Mesendoderm (in vitro differentiated cells): ENCODE measurements around the gene MYL12B. TPM values are rescaled to one million over a fixed set of nuclear protein-coding genes. Genes with fewer than 3 reads are reported as not detected.

Source experiments
- DNase-seq: peaks from one replicate; pipeline ENCODE4 v3.0.0; 2013
- H2AK5ac ChIP-seq: 2 replicates; pipeline ENCODE4 v1.6.1; 2013; ENCODE audit warnings: low read length, inconsistent platforms
- H2BK120ac ChIP-seq: 2 replicates; pipeline ENCODE4 v1.6.1; 2013; ENCODE audit warnings: low read depth, mild to moderate bottlenecking, low read length, moderate library complexity, mixed read lengths
- H2BK15ac ChIP-seq: replicated peaks from 2 replicates; pipeline ENCODE4 v1.6.1; 2013; ENCODE audit warnings: low read depth, mild to moderate bottlenecking, moderate library complexity
- H2BK5ac ChIP-seq: 2 replicates; pipeline ENCODE4 v1.6.1; 2013; ENCODE audit warnings: low read length, inconsistent platforms
- H3K18ac ChIP-seq: 2 replicates; pipeline ENCODE4 v1.6.1; 2013; ENCODE audit warnings: mild to moderate bottlenecking, low read length, mixed read lengths
- H3K23ac ChIP-seq: one replicate; pipeline ENCODE4 v1.6.1; 2013; ENCODE audit warnings: low read length
- H3K27ac ChIP-seq: 2 replicates; pipeline ENCODE4 v1.5.1; 2013; ENCODE audit warnings: low read depth, mild to moderate bottlenecking, inconsistent platforms, low read length, moderate library complexity
- H3K27me3 ChIP-seq: 2 replicates; pipeline ENCODE4 v1.6.1; 2013; ENCODE audit warnings: low read length, control low read depth, mild to moderate bottlenecking, inconsistent platforms; ENCODE audit not compliant: insufficient read depth, poor library complexity
- H3K36me3 ChIP-seq: 2 replicates; pipeline ENCODE4 v1.6.1; 2013; ENCODE audit warnings: low read length, inconsistent platforms; ENCODE audit not compliant: control insufficient read depth, insufficient read depth
- H3K4ac ChIP-seq: one replicate; pipeline ENCODE4 v1.6.1; 2013; ENCODE audit warnings: low read depth, mild to moderate bottlenecking, low read length, moderate library complexity
- H3K4me1 ChIP-seq: 2 replicates; pipeline ENCODE4 v1.6.1; 2013; ENCODE audit warnings: low read depth, low read length, inconsistent platforms; ENCODE audit not compliant: control insufficient read depth
- H3K4me2 ChIP-seq: 2 replicates; pipeline ENCODE4 v1.6.1; 2013; ENCODE audit warnings: low read length
- H3K4me3 ChIP-seq: 2 replicates; pipeline ENCODE4 v1.5.1; 2013; ENCODE audit warnings: mild to moderate bottlenecking, low read length
- H3K56ac ChIP-seq: one replicate; pipeline ENCODE4 v1.6.1; 2013; ENCODE audit warnings: low read length
- H3K79me1 ChIP-seq: 2 replicates; pipeline ENCODE4 v1.6.1; 2013; ENCODE audit warnings: low read length, inconsistent platforms
- H3K79me2 ChIP-seq: 2 replicates; pipeline ENCODE4 v1.6.1; 2013; ENCODE audit warnings: mild to moderate bottlenecking, low read length; ENCODE audit not compliant: control insufficient read depth, insufficient read depth
- H3K9ac ChIP-seq: 2 replicates; pipeline ENCODE4 v1.6.1; 2013; ENCODE audit warnings: low read length, inconsistent platforms
- H4K5ac ChIP-seq: one replicate; pipeline ENCODE4 v1.6.1; 2013; ENCODE audit warnings: low read length
- H4K8ac ChIP-seq: one replicate; pipeline ENCODE4 v1.6.1; 2013; ENCODE audit warnings: low read depth, mild to moderate bottlenecking, control low read depth, low read length, moderate library complexity
- WGBS: extraction: QIAGEN DNeasy Blood & Tissue Kit; methylation state at CpG from one replicate; pipeline ENCODE4 v1.1.7; 2013; ENCODE audit warnings: low lambda C conversion rate, missing lambda C conversion rate; ENCODE audit not compliant: insufficient coverage; ENCODE audit errors: extremely low coverage; 5-methylcytosine and 5-hydroxymethylcytosine counted together
- polyA plus RNA-seq, 2 experiments: library from polyadenylated mRNA; stranded (reverse); fragments of 200-250 nt; gene quantifications; one replicate each; pipeline ENCODE4 v1.2.3, GENCODE V29; 2013

The MYL12B gene
- polyA plus RNA-seq (2013, experiment 1 of 2), result 268 TPM
- 263 TPM for polyA plus RNA-seq (2013, experiment 2 of 2)

DNA sequence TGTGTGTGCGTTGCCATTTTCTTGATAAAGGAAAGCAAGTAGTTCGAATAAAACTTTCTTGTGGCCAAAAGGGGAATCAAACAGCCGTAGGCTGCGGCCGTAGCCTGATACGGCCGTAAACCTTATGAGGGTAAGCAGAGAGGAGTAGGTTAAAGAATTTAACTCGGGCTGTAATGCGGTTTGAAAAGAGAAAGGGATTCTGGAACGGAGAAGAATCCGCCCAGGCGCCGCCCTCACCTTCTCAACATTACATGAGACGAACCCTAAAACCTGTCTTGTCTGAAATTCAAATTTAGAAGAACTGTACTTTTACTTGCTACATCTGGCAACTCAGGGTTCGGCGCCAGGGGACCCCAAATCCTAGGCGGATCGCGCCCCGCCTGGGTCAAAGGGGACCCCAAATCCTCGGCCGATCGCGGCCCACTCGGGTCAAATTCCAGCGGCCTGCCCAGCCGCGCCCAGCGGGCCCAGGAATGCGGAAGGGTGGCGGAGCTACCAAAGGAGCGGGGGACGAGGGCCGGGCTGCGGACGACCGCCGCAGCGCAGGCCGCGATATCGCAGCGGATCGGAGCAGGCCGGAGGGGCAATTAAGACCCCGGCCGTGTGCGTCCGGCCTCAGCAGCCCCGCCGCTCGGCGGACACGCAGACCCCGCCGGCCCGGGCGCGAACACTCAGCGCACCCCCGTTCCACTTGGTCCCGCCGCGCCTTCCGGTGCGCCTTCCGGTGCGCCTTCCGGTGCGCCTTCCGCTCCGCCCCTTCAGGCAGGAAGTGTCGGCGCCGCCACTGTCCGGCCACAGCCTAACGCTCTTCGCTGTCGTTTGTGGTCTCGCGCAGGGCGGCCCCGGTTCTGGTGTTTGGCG, at the start of gene MYL12B:
TSS of gene MYL12B (plus strand) at position 761 of the 861 bp plus-strand sequence. CDS start 10,766 bp downstream, outside the sequence.
- peak within 1 kb of the TSS; percentile 90 for H3K23ac ChIP-seq
- peak; percentile 90 for DNase-seq
- H3K36me3 ChIP-seq, result no peaks in the 10 kb centered on the region
- H4K8ac ChIP-seq, result no peak within 1 kb of the TSS
- H3K4ac ChIP-seq, result peak within 1 kb of the TSS; percentile 94
- H3K27ac ChIP-seq, result peak within 1 kb of the TSS; percentile 95
- H3K4me1 ChIP-seq, result peaks cover 11% of the 10 kb centered on the region
- H3K27me3 ChIP-seq, result no peaks in the 10 kb centered on the region
- H3K56ac ChIP-seq, result peak within 1 kb of the TSS; percentile 96
- peak within 1 kb of the TSS; percentile 94 for H3K9ac ChIP-seq
- peaks cover 2% of the 10 kb centered on the region for H3K79me1 ChIP-seq
- H2BK120ac ChIP-seq, result peak within 1 kb of the TSS; percentile 95
- H4K5ac ChIP-seq, result peak within 1 kb of the TSS; percentile 26
- peak within 1 kb of the TSS; percentile 84 for H3K4me2 ChIP-seq
- peak within 1 kb of the TSS; percentile 79 for H2BK5ac ChIP-seq
- H2BK15ac ChIP-seq, result no peak within 1 kb of the TSS
- no CpG with 5 or more reads among the region's 84 CpGs for WGBS
- H3K18ac ChIP-seq, result peak within 1 kb of the TSS; percentile 88
- no peak within 1 kb of the TSS for H2AK5ac ChIP-seq
- peak within 1 kb of the TSS; percentile 83 for H3K4me3 ChIP-seq
- H3K79me2 ChIP-seq, result peaks cover 41% of the 10 kb centered on the region

DNA sequence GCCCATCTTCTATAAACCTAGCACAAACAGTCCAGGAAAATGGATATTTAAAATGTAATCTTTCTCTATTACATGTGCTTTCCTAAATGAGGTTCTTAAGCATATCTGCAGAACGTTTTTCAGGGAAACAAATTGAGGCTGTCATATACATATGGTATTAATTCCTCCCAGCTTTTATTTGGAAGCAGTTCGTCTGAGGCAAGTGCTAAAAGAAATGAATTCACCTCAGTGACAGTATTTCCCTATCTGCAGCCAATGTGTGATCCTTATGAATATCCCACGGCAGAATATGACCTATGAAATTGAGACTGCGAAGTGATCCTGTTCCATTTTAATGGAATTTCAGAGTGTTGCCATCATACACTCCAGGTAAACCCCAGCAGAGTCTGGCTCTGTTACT, 49.3 kb upstream of the MYL12B start:
- Histone ChIP-seq H2AK5ac (no peak overlapping the region), H3K79me2 (no peaks in the 10 kb centered on the region), H3K56ac (no peak overlapping the region), H3K36me3 (no peaks in the 10 kb centered on the region), H4K8ac (no peak overlapping the region), H3K27me3 (no peaks in the 10 kb centered on the region), H2BK120ac (no peak overlapping the region), H3K18ac (no peak overlapping the region), H3K27ac (no peak overlapping the region), H3K4ac (no peak overlapping the region), H3K4me3 (no peak overlapping the region), H3K4me1 (no peaks in the 10 kb centered on the region), H2BK15ac (no peak overlapping the region), H3K79me1 (no peaks in the 10 kb centered on the region), H4K5ac (no peak overlapping the region), H3K23ac (no peak overlapping the region), H2BK5ac (no peak overlapping the region), H3K4me2 (no peak overlapping the region), H3K9ac (no peak overlapping the region)
- no peak for DNase-seq
- WGBS, result no CpG with 5 or more reads among the region's 4 CpGs

DNA sequence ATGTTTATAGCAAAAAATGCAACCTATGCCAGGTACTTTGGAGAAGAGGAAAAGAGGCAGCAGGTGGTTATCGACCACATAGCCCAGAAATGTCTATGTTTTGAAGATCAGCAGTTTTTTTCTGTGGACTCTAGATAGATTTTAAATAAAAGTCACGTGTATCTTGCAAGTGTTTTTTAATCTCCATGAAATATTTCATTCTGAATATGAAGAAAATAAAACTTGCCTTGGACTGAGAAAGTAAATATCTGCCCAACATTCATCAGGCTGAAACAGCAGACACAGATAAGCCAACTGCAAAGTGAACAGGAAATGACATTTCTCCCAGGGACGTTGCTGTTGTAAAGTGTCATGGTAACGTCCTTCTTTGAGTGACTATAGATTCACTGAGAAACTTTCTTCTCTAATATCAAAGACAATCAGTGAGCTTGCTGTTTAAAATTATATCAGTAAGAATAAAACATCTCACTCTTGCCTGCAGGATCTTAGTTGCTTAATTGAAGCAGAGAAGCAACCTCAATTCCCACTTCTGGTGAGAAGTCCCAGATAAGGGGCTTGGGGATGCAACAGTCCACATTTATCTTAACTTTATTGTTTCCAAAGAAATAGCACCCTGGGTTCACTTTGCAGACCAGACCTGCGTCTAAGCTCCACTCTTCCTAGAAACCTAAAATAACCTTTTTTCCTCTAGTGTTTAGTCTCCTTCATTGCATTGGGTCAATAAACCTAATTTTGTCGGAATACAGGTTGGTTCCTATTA, 48.5 kb upstream of the MYL12B start:
- Histone ChIP-seq H3K36me3 (no peaks in the 10 kb centered on the region), H3K4me2 (no peak overlapping the region), H3K27ac (no peak overlapping the region), H2BK120ac (no peak overlapping the region), H2BK15ac (no peak overlapping the region), H2AK5ac (no peak overlapping the region), H3K56ac (no peak overlapping the region), H3K4me1 (no peaks in the 10 kb centered on the region), H3K79me1 (no peaks in the 10 kb centered on the region), H3K23ac (no peak overlapping the region), H3K27me3 (no peaks in the 10 kb centered on the region), H4K8ac (no peak overlapping the region), H2BK5ac (no peak overlapping the region), H3K18ac (no peak overlapping the region), H3K9ac (no peak overlapping the region), H4K5ac (no peak overlapping the region), H3K79me2 (no peaks in the 10 kb centered on the region), H3K4ac (no peak overlapping the region), H3K4me3 (no peak overlapping the region)
- DNase-seq, result peak; percentile 44
- WGBS, result no CpG with 5 or more reads among the region's 6 CpGs

DNA sequence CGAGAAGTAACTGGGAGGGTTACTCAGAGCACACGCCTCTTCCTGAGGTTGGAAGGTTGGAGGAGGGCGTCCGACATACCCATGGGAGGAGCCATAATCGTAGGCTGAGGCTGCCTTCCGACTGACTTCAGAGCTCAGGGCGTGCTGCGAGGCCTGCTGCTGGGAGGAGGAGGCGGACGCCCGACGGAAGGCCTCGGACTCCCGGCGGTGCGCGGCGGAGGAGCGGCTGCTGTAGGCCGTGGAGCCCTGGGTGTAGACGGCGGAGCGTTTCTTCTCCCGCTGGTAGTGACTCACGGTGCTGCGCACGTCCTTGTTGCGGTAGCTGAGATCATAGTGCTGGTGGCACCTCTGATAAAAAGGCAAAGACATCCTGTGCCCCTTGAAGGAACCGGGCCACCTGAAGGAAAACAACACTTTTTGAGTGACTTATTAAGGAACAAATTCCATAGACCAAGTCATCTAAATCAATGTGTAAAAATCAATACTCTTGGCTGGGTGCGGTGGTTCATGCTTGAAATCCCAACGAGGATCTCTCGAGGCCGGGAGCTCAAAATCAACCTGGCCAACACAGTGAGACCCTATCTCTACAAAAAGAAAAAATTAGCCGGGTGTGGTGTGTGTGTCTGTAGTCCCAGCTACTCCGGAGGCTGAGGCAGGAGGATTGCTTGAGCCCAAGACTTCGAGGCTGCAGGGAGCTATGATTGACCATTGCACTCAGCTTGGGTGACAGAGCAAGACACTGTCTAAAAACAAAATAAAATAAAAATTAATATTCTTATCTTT, 46.9 kb upstream of the MYL12B start:
- H4K8ac ChIP-seq, result no peak overlapping the region
- no peak overlapping the region for H3K23ac ChIP-seq
- no peak overlapping the region for H2BK5ac ChIP-seq
- no peak overlapping the region for H4K5ac ChIP-seq
- no peak for DNase-seq
- H2AK5ac ChIP-seq, result no peak overlapping the region
- no peak overlapping the region for H3K18ac ChIP-seq
- H2BK120ac ChIP-seq, result no peak overlapping the region
- no peak overlapping the region for H3K56ac ChIP-seq
- no peak overlapping the region for H2BK15ac ChIP-seq
- no peak overlapping the region for H3K4ac ChIP-seq
- no peak overlapping the region for H3K27ac ChIP-seq
- no peaks in the 10 kb centered on the region for H3K79me2 ChIP-seq
- no peaks in the 10 kb centered on the region for H3K4me1 ChIP-seq
- no peak overlapping the region for H3K4me2 ChIP-seq
- WGBS, result no CpG with 5 or more reads among the region's 36 CpGs
- H3K27me3 ChIP-seq, result no peaks in the 10 kb centered on the region
- no peak overlapping the region for H3K9ac ChIP-seq
- H3K4me3 ChIP-seq, result no peak overlapping the region
- H3K79me1 ChIP-seq, result no peaks in the 10 kb centered on the region
- H3K36me3 ChIP-seq, result no peaks in the 10 kb centered on the region

DNA sequence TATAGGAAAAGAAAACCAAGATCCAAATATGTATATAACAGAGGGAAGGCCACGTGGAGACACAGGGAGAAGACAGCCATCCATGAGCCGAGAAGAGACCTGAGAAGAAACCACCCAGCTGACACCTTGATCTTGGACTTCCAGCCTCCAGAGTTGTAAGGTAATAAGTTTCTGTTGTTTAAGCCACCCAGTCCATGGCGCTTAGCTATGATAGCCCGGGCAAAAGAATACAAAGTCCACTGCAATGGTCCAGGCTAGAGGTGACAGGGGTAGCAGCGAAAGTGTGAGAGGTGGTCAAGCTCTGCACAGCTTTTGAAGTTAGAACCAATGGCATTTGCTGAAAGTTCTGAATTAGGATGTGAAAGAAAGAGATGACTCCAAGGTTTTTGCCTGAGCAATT, 44.9 kb upstream of the MYL12B start:
- Histone ChIP-seq H3K27ac (no peak overlapping the region), H2BK15ac (no peak overlapping the region), H3K36me3 (no peaks in the 10 kb centered on the region), H2AK5ac (no peak overlapping the region), H3K4me2 (no peak overlapping the region), H3K18ac (no peak overlapping the region), H3K4ac (no peak overlapping the region), H2BK5ac (no peak overlapping the region), H3K79me1 (no peaks in the 10 kb centered on the region), H3K23ac (no peak overlapping the region), H3K9ac (no peak overlapping the region), H3K4me1 (no peaks in the 10 kb centered on the region), H4K5ac (no peak overlapping the region), H3K79me2 (no peaks in the 10 kb centered on the region), H3K27me3 (no peaks in the 10 kb centered on the region), H4K8ac (no peak overlapping the region), H3K56ac (no peak overlapping the region), H2BK120ac (no peak overlapping the region), H3K4me3 (no peak overlapping the region)
- WGBS, result no CpG with 5 or more reads among the region's 5 CpGs
- DNase-seq, result no peak
